Mammary epithelial cell (primary cell): ENCODE results near the gene FNDC5.

Experiments
- EZH2 ChIP-seq: IDR thresholded peaks from 2 replicates; pipeline ENCODE4 v1.6.1; 2012; ENCODE audit warnings: low read length, inconsistent platforms, borderline replicate concordance
- TF ChIP-seq, protein P1 (sequence below), 2 donors: IDR thresholded peaks in 1 of 2; conservative IDR thresholded peaks in 1 of 2; 2 replicates each; pipeline ENCODE4 v1.5.1; 2011 to 2012; ENCODE audit warnings: inconsistent platforms in 2 of 2, low read length in 2 of 2, mild to moderate bottlenecking in 2 of 2, control low read depth in 1 of 2, low read depth in 1 of 2; ENCODE audit not compliant: insufficient read depth in 1 of 2; ENCODE audit errors: extremely low read depth in 1 of 2

DNA sequence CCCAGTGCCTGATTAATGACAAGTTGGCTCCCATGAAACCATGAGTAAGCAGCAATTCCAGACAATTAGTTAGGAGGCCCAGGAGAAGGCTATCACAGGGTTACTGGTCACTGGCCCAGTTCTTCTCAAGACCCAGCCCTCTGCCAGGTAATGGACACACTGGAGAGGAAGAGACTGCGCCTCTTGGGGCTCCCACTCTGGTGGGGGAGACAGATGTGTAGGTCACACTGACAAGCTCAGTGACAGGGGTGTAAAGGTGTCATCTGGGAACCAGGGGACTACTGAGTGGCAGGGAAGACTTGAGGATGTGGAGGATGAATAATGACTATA is 20.5 kb upstream of the FNDC5 start:
- TF ChIP-seq, protein P1, sequence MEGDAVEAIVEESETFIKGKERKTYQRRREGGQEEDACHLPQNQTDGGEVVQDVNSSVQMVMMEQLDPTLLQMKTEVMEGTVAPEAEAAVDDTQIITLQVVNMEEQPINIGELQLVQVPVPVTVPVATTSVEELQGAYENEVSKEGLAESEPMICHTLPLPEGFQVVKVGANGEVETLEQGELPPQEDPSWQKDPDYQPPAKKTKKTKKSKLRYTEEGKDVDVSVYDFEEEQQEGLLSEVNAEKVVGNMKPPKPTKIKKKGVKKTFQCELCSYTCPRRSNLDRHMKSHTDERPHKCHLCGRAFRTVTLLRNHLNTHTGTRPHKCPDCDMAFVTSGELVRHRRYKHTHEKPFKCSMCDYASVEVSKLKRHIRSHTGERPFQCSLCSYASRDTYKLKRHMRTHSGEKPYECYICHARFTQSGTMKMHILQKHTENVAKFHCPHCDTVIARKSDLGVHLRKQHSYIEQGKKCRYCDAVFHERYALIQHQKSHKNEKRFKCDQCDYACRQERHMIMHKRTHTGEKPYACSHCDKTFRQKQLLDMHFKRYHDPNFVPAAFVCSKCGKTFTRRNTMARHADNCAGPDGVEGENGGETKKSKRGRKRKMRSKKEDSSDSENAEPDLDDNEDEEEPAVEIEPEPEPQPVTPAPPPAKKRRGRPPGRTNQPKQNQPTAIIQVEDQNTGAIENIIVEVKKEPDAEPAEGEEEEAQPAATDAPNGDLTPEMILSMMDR (conservative IDR thresholded peaks at IDR 0.05 in 1 of 2, IDR thresholded peaks at IDR 0.05 in 1 of 2; ENCODE audit: extremely low read depth in 1 of 2, insufficient read depth in 1 of 2, low read depth in 1 of 2, low read length in 2 of 2): no peak
- TF ChIP-seq EZH2: no peak
